ENCODE measurements around the gene HDGFL3. TPM values are rescaled to one million over a fixed set of nuclear protein-coding genes. Genes with fewer than 3 reads are reported as not detected.

HDGFL3 gene
- total RNA-seq, 4 donors from 2014 or later = 3.7 to 47.7 (median 17.1) TPM

- Histone ChIP-seq H3K36me3 (no peaks in the 10 kb centered on the region), H3K4me3 (peak overlapping the region in 3 of 4 donors; percentile 59 to 93 (median 87)), H3K27ac (peak overlapping the region in 2 of 4 donors; percentile 86 to 88), H3K9me3 (no peaks in the 10 kb centered on the region), H3K4me1 (peaks cover 8 to 49% (median 8%) of the 10 kb centered on the region in 3 donors), H3K27me3 (peaks cover 0 to 20% (median 0%) of the 10 kb centered on the region in 4 donors)
- DNase-seq = no peak
- no peak for TF ChIP-seq POLR2A (IDR thresholded peaks at IDR 0.05)
- intact Hi-C loops (cut with DNase I) = loop anchor here (5.0 kb wide), 1 partner anchor 194 kb away; the partner anchor contains the start of gene C15orf40
- 23 to 45% methylated on average over 4 of the region's 4 CpGs for WGBS, 2 donors
Measured at GRCh38 chr15:83205725-83206324, 1.8 kb downstream of the HDGFL3 start.

DNA sequence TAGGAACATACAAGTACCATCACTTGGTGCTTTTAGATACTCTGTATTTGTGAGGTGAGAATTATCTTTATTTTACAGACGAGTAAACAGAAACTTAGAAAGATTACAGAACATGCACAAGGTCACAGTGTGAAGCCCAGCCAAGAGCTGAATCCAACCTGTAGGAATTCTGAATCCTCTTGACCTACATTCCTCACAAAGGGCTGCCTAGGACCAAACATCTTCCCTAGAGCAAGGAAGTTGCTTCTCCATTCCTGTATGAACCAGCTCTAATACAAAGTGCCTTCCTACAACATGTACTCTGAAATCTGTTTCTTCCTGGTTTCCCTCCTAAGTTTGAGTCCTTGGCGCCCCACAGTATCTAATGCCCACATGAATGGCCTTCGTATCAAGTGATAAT, 2.9 kb downstream of the HDGFL3 start:
- intact Hi-C loops (cut with DNase I) = loop anchor here (5.0 kb wide), 1 partner anchor 192 kb away; the partner anchor contains the start of gene C15orf40
- TF ChIP-seq CTCF (IDR thresholded peaks at IDR 0.05) = no peak
- TF ChIP-seq POLR2A (IDR thresholded peaks at IDR 0.05) = no peak
- 80 to 81% methylated on average over 3 of the region's 3 CpGs for WGBS, 2 donors

GRCh38 chr15:83203543-83203942, 4.1 kb downstream of the HDGFL3 start:
- Histone ChIP-seq H3K27me3 (peaks cover 0 to 9% (median 0%) of the 10 kb centered on the region in 4 donors), H3K4me3 (no peak overlapping the region), H3K9me3 (no peaks in the 10 kb centered on the region), H3K36me3 (no peaks in the 10 kb centered on the region), H3K27ac (no peak overlapping the region), H3K4me1 (peaks cover 8 to 42% (median 8%) of the 10 kb centered on the region in 3 donors)
- TF ChIP-seq POLR2A (IDR thresholded peaks at IDR 0.05) (no peak), CTCF (IDR thresholded peaks at IDR 0.05) (no peak)
- 89 to 91% methylated on average over 4 of the region's 4 CpGs for WGBS, 2 donors
- DNase-seq = no peak
- intact Hi-C loops (cut with DNase I) = no loop called here

More for the DNA sequence above, 2.9 kb downstream of the HDGFL3 start:
- H3K4me1 ChIP-seq = peaks cover 8 to 43% (median 8%) of the 10 kb centered on the region in 3 donors
- peaks cover 0 to 20% (median 0%) of the 10 kb centered on the region in 4 donors for H3K27me3 ChIP-seq
- no peaks in the 10 kb centered on the region for H3K36me3 ChIP-seq
- H3K27ac ChIP-seq = no peak overlapping the region
- H3K4me3 ChIP-seq = no peak overlapping the region
- DNase-seq = no peak
- H3K9me3 ChIP-seq = no peaks in the 10 kb centered on the region

GRCh38 chr15:83200589-83200988, 7.0 kb downstream of the HDGFL3 start:
- H3K36me3 ChIP-seq = no peaks in the 10 kb centered on the region
- H3K4me3 ChIP-seq = no peak overlapping the region
- H3K27me3 ChIP-seq = no peaks in the 10 kb centered on the region
- TF ChIP-seq POLR2A (IDR thresholded peaks at IDR 0.05) (no peak), CTCF (IDR thresholded peaks at IDR 0.05) (no peak)
- no peak for DNase-seq
- H3K9me3 ChIP-seq = no peaks in the 10 kb centered on the region
- no peak overlapping the region for H3K27ac ChIP-seq
- peaks cover 0 to 23% (median 0%) of the 10 kb centered on the region in 3 donors for H3K4me1 ChIP-seq
- intact Hi-C loops (cut with DNase I) = no loop called here

- H3K4me3 ChIP-seq = no peak overlapping the region
- no peaks in the 10 kb centered on the region for H3K27me3 ChIP-seq
- no peak for DNase-seq
- no peak overlapping the region for H3K27ac ChIP-seq
- 81 to 86% methylated on average over 6 to 7 of the region's 7 CpGs for WGBS, 2 donors
- no peaks in the 10 kb centered on the region for H3K9me3 ChIP-seq
- TF ChIP-seq CTCF (IDR thresholded peaks at IDR 0.05) (no peak), POLR2A (IDR thresholded peaks at IDR 0.05) (no peak)
- H3K36me3 ChIP-seq = no peaks in the 10 kb centered on the region
- intact Hi-C loops (cut with DNase I) = no loop called here
- H3K4me1 ChIP-seq = peaks cover 0 to 18% (median 0%) of the 10 kb centered on the region in 3 donors
Measured at GRCh38 chr15:83200162-83200561, 7.5 kb downstream of the HDGFL3 start.

Data from esophagus squamous epithelium (tissue), 5 donors.